ENCODE results near the gene QSER1. TPM values are rescaled to one million over a fixed set of nuclear protein-coding genes. Genes with fewer than 3 reads are reported as not detected.
"Not testable (repeated sequence)": the region's sequence is repeated elsewhere in the genome, so short reads cannot be mapped to it uniquely, and the experiment has no call there.

The QSER1 gene
- total and polyA plus RNA-seq, 3 experiments from 2014 or later: 0.93 to 12.3 (median 10.6) TPM

GRCh38 chr11:32884770-32885384, 7.7 kb upstream of the QSER1 start:
- ChIA-PET POLR2A (no interaction called here), CTCF (interaction anchor here (1.4 kb wide), 1 partner anchor 10 kb away, joined by 7 read pairs; no protein-coding TSS in a partner anchor)
- H3K27ac ChIP-seq (ENCODE audit: low read depth, low read length): no peak overlapping the region
- H3K27me3 Mint-ChIP-seq: peaks cover 4 to 10% of the 10 kb centered on the region in 2 donors
- H3K4me3 ChIP-seq (ENCODE audit: low read length): no peak overlapping the region
- H3K27me3 ChIP-seq (ENCODE audit: insufficient read depth, low read length, poor library complexity, severe bottlenecking): no peaks in the 10 kb centered on the region
- no peaks in the 10 kb centered on the region for H3K9me3 Mint-ChIP-seq
- H3K4me1 ChIP-seq (ENCODE audit: insufficient read depth, low read length): no peaks in the 10 kb centered on the region
- H3K4me1 Mint-ChIP-seq: no peaks in the 10 kb centered on the region
- no peaks in the 10 kb centered on the region for H3K36me3 ChIP-seq (ENCODE audit: insufficient read depth, low read length)
- no peaks in the 10 kb centered on the region for H3K9me3 ChIP-seq (ENCODE audit: low read length)
- peak overlapping the region in 1 of 7 donors; percentile 12 for H3K4me3 Mint-ChIP-seq
- H3K27ac Mint-ChIP-seq: no peak overlapping the region
- no peak for DNase-seq
- no peaks in the 10 kb centered on the region for H3K36me3 Mint-ChIP-seq

DNA sequence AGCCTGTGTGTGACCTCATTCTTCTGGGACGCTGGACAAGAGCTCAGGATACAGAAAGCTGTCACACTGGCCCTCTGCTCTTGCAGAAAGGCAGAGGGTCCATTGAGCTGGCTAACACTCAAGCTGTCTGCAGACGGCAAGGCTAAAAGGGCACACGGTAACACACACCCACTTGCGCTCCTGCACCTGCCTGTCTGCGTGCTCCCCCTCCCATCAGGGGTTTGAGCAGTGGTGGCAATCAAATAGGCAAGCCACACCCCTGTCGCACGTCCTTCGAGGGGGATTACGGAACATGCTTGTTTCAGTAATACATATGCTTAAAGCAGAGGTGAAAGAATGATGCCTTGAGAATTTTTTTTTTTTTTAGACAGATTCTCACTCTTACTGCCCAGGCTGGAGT, 7.1 kb upstream of the QSER1 start:
- no peaks in the 10 kb centered on the region for H3K9me3 Mint-ChIP-seq
- CTCF ChIA-PET: interaction anchor here (1.4 to 1.7 kb wide), 2 partner anchors 9 to 180 kb away, joined by 5 to 7 read pairs; no protein-coding TSS in a partner anchor

GRCh38 chr11:32886180-32886579, 6.4 kb upstream of the QSER1 start:
- Histone ChIP-seq H3K4me3 (ENCODE audit: low read length) (no peak overlapping the region), H3K27me3 (ENCODE audit: insufficient read depth, low read length, poor library complexity, severe bottlenecking) (no peaks in the 10 kb centered on the region), H3K36me3 (ENCODE audit: insufficient read depth, low read length) (no peaks in the 10 kb centered on the region), H3K4me1 (ENCODE audit: insufficient read depth, low read length) (no peaks in the 10 kb centered on the region), H3K27ac (ENCODE audit: low read depth, low read length) (no peak overlapping the region), H3K9me3 (ENCODE audit: low read length) (no peaks in the 10 kb centered on the region)
- POLR2A ChIA-PET: no interaction called here
- Mint-ChIP-seq H3K27ac (no peak overlapping the region), H3K27me3 (peaks cover 4 to 9% of the 10 kb centered on the region in 2 donors), H3K4me1 (peaks cover 0 to under 1% (median 0%) of the 10 kb centered on the region in 3 donors), H3K9me3 (no peaks in the 10 kb centered on the region), H3K4me3 (no peak overlapping the region), H3K36me3 (no peaks in the 10 kb centered on the region)
- DNase-seq: no peak
- CTCF ChIA-PET: interaction anchor here (1.4 to 1.7 kb wide), 2 partner anchors 9 to 180 kb away, joined by 5 to 7 read pairs; no protein-coding TSS in a partner anchor

More for the DNA sequence above, 7.1 kb upstream of the QSER1 start:
- Histone ChIP-seq H3K36me3 (ENCODE audit: insufficient read depth, low read length) (no peaks in the 10 kb centered on the region), H3K27me3 (ENCODE audit: insufficient read depth, low read length, poor library complexity, severe bottlenecking) (no peaks in the 10 kb centered on the region), H3K9me3 (ENCODE audit: low read length) (no peaks in the 10 kb centered on the region), H3K4me1 (ENCODE audit: insufficient read depth, low read length) (no peaks in the 10 kb centered on the region), H3K27ac (ENCODE audit: low read depth, low read length) (no peak overlapping the region), H3K4me3 (ENCODE audit: low read length) (no peak overlapping the region)
- POLR2A ChIA-PET: no interaction called here
- Mint-ChIP-seq H3K36me3 (no peaks in the 10 kb centered on the region), H3K27ac (no peak overlapping the region), H3K4me1 (no peaks in the 10 kb centered on the region), H3K4me3 (no peak overlapping the region), H3K27me3 (peaks cover 4 to 10% of the 10 kb centered on the region in 2 donors)
- no peak for DNase-seq

DNA sequence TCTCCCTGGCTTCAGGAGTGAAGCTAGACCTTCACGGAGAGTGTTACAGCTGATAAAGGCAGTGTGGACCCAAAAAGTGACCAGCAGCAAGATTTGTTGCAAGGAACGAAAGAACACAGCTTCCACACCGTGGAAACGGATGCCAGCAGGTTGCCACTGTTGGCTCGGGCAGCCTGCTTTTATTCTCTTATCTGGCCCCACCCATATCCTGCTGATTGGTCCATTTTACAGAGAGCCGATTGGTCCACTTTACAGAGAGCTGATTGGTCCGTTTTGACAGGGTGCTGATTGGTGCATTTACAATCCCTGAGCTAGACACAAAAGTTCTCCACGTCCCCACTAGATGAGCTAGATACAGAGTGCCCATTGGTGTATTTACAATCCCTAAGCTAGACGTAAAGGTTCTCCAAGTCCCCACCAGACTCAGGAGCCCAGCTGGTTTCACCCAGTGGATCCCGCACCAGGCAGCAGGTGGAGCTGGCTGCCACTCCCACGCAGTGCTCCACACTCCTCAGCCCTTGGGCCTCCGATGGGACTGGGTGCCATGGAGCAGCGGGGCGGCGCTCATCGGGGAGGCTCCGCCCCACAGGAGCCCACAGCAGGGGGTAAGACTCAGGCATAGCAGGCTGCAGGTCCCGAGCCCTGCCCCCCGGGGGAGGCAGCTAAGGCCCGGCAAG, 4.8 kb upstream of the QSER1 start:
- H3K27me3 ChIP-seq (ENCODE audit: insufficient read depth, low read length, poor library complexity, severe bottlenecking); H3K4me3 ChIP-seq (ENCODE audit: low read length); DNase-seq; POLR2A ChIA-PET; H3K36me3 ChIP-seq (ENCODE audit: insufficient read depth, low read length); H3K36me3 Mint-ChIP-seq; H3K27me3 Mint-ChIP-seq; H3K9me3 ChIP-seq (ENCODE audit: low read length); H3K9me3 Mint-ChIP-seq; H3K4me1 ChIP-seq (ENCODE audit: insufficient read depth, low read length); H3K27ac ChIP-seq (ENCODE audit: low read depth, low read length); H3K4me3 Mint-ChIP-seq: not testable (repeated sequence)
- CTCF ChIA-PET: interaction anchor here (1.5 kb wide), 1 partner anchor 7 kb away, joined by 3 read pairs; no protein-coding TSS in a partner anchor
- Mint-ChIP-seq H3K27ac (peak overlapping the region in 1 of 8 donors; percentile 47), H3K4me1 (peaks cover 5 to 11% (median 7%) of the 10 kb centered on the region in 3 donors)

GRCh38 chr11:32888384-32888710, 4.3 kb upstream of the QSER1 start:
- H3K4me3 Mint-ChIP-seq; CTCF ChIA-PET; H3K4me3 ChIP-seq (ENCODE audit: low read length); H3K27me3 ChIP-seq (ENCODE audit: insufficient read depth, low read length, poor library complexity, severe bottlenecking); H3K36me3 Mint-ChIP-seq; POLR2A ChIA-PET; H3K27ac Mint-ChIP-seq; H3K9me3 Mint-ChIP-seq; H3K4me1 ChIP-seq (ENCODE audit: insufficient read depth, low read length); H3K9me3 ChIP-seq (ENCODE audit: low read length); H3K36me3 ChIP-seq (ENCODE audit: insufficient read depth, low read length); H3K27ac ChIP-seq (ENCODE audit: low read depth, low read length); H3K27me3 Mint-ChIP-seq; DNase-seq: not testable (repeated sequence)
- peaks cover 5 to 11% (median 7%) of the 10 kb centered on the region in 3 donors for H3K4me1 Mint-ChIP-seq

DNA sequence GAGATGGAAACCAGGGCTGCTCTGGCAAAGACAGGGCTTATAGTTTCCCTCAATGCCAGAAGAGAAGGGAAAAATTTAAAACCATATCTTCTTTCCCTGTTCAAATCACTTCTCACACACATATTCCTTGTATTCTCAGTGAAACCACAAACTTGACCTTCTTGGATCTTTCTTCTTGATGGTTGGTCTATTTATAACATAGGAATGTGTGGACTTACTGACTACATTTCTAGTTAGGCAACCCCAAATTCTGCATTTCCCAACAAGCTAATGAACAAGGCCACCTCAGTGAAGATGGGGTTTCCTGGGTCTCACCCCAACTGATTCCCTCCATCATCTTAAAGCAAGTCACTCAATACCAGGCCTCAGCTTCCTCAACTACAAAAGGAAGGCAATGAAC, 3.8 kb upstream of the QSER1 start:
- H3K27me3 ChIP-seq (ENCODE audit: insufficient read depth, low read length, poor library complexity, severe bottlenecking): no peaks in the 10 kb centered on the region
- POLR2A ChIA-PET: interaction anchor here (0.5 kb wide), 1 partner anchor 847 kb away, joined by 5 read pairs; no protein-coding TSS in a partner anchor
- no peak overlapping the region for H3K27ac ChIP-seq (ENCODE audit: low read depth, low read length)
- H3K9me3 ChIP-seq (ENCODE audit: low read length): no peaks in the 10 kb centered on the region
- H3K4me1 Mint-ChIP-seq: peaks cover 7 to 12% (median 7%) of the 10 kb centered on the region in 3 donors
- H3K27ac Mint-ChIP-seq: no peak overlapping the region
- no peak overlapping the region for H3K4me3 Mint-ChIP-seq
- H3K36me3 Mint-ChIP-seq: peaks cover 0 to 6% (median 0%) of the 10 kb centered on the region in 3 donors
- H3K36me3 ChIP-seq (ENCODE audit: insufficient read depth, low read length): no peaks in the 10 kb centered on the region
- peaks cover 0 to 6% of the 10 kb centered on the region in 2 donors for H3K27me3 Mint-ChIP-seq
- CTCF ChIA-PET: no interaction called here
- DNase-seq: no peak
- H3K9me3 Mint-ChIP-seq: no peaks in the 10 kb centered on the region
- no peak overlapping the region for H3K4me3 ChIP-seq (ENCODE audit: low read length)
- H3K4me1 ChIP-seq (ENCODE audit: insufficient read depth, low read length): peaks cover 6% of the 10 kb centered on the region

DNA sequence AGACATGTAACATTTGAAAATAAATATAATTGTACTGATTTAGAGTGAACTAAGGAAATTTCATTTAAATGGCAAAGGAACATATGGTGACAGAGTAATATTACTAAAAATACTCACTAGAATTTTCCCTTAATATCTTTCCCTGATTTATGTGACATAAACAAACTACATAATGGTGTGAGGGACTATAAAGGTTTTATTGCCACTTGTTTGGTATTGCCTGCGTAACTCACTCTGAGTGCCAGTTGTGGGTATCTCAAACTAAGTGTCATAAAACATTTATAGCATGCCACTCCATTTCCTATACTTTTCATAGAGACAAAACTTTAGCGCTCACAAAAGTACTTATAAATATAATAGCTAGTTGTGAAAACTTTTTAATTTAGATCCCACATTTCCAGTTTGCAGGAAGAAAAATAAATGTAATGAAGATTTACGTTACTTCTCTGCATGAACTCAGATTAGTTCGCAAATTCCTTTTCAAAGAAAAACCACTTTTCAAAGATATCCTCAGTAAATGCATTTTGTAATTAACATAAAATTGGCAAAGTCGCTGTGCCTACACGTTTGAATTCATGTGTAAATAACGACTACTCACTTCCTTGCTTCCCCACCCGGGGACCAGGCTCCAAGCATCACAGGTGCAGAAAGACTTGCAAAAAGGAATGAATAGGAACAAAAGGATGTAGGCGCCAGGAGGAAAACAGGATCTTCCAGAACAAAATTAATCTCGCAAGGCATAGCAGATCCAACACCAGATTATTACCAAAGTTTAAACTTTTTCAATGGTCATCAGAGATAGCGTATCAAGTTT, 1.6 kb upstream of the QSER1 start:
- Histone ChIP-seq H3K27me3 (ENCODE audit: insufficient read depth, low read length, poor library complexity, severe bottlenecking) (no peaks in the 10 kb centered on the region), H3K4me1 (ENCODE audit: insufficient read depth, low read length) (peaks cover 14% of the 10 kb centered on the region), H3K27ac (ENCODE audit: low read depth, low read length) (no peak overlapping the region), H3K36me3 (ENCODE audit: insufficient read depth, low read length) (no peaks in the 10 kb centered on the region), H3K4me3 (ENCODE audit: low read length) (no peak overlapping the region), H3K9me3 (ENCODE audit: low read length) (no peaks in the 10 kb centered on the region)
- Mint-ChIP-seq H3K36me3 (peaks cover 0 to 8% (median 0%) of the 10 kb centered on the region in 3 donors), H3K27me3 (peaks cover 0 to 4% of the 10 kb centered on the region in 2 donors), H3K4me3 (peak overlapping the region in 6 of 7 donors; percentile 78 to 93 (median 86)), H3K4me1 (peaks cover 21 to 32% (median 28%) of the 10 kb centered on the region in 3 donors), H3K9me3 (no peaks in the 10 kb centered on the region), H3K27ac (peak overlapping the region in 3 of 8 donors; percentile 67 to 93 (median 89))
- DNase-seq: no peak
- ChIA-PET POLR2A (interaction anchor here (0.6 kb wide), 1 partner anchor 146 kb away, joined by 3 read pairs; no protein-coding TSS in a partner anchor), CTCF (no interaction called here)

Data from CD8-positive, alpha-beta memory T cell (primary cell).